Thyroid gland (tissue), 4 donors: ENCODE results near the gene OBSL1. TPM values are rescaled to one million over a fixed set of nuclear protein-coding genes. Genes with fewer than 3 reads are reported as not detected.

ENCODE experiments used
- DNase-seq, 2 donors: peaks; one replicate each; pipeline ENCODE4 v3.0.0-alpha.2; 2019
- H3K27ac ChIP-seq, 3 donors: fragments of 200-600 bp; sonication (generic); 1 replicate in 2 of 3; 2 replicates in 1 of 3; pipeline ENCODE4 v1.5.1; 2016 to 2019; ENCODE audit warnings: mild to moderate bottlenecking in 1 of 3, moderate library complexity in 1 of 3
- H3K27me3 ChIP-seq: fragments of 200-600 bp; sonication (generic); one replicate; pipeline ENCODE4 v1.5.1; 2019
- H3K36me3 ChIP-seq, 2 donors: fragments of 200-600 bp; sonication (generic); one replicate each; pipeline ENCODE4 v1.5.1; 2016 to 2019
- H3K4me1 ChIP-seq, 2 donors: fragments of 200-600 bp; sonication (generic); one replicate each; pipeline ENCODE4 v1.5.1; 2017 to 2019
- H3K4me3 ChIP-seq, 3 donors: fragments of 200-600 bp; sonication (generic); replicated peaks in 1 of 3; 1 replicate in 2 of 3; 2 replicates in 1 of 3; pipeline ENCODE4 v1.5.1; 2016; ENCODE audit warnings: mild to moderate bottlenecking in 1 of 3
- H3K9me3 ChIP-seq: fragments of 200-600 bp; sonication (generic); one replicate; pipeline ENCODE4 v1.5.1; 2017
- POLR2A ChIP-seq, 2 donors: fragments of 450-650 bp; IDR thresholded peaks; one replicate each; pipeline ENCODE4 v1.6.1; 2017; ENCODE audit warnings: antibody characterized with exemption in 2 of 2, mild to moderate bottlenecking in 2 of 2, moderate library complexity in 1 of 2
- WGBS, 2 donors: methylation state at CpG; one replicate each; pipeline ENCODE4 v1.1.5; 2017; 5-methylcytosine and 5-hydroxymethylcytosine counted together
- intact Hi-C: fragments of 100-400 bp; cut with DNase I; formaldehyde crosslinking; loops from one replicate; pipeline ENCODE4 v1.15.1; 2023
- total RNA-seq, 4 donors: library from RNA; depleted of rRNA; stranded (reverse); fragments of >200 nt; gene quantifications; one replicate each; pipeline ENCODE4 v1.2.3, GENCODE V29; 2016
- TF ChIP-seq, protein P1 (sequence below), 6 experiments: fragments of 200-600 bp in 3 of 6; fragments of 450-650 bp in 3 of 6; sonication (generic) in 3 of 6; IDR thresholded peaks; one replicate each; pipeline ENCODE4 v1.5.1; 2016 to 2019; ENCODE audit warnings: antibody characterized with exemption in 6 of 6, mild to moderate bottlenecking in 2 of 6, inconsistent platforms in 1 of 6, moderate library complexity in 1 of 6

Gene OBSL1
- total RNA-seq, 4 donors from 2014 or later = 142 to 200 (median 170) TPM

DNA sequence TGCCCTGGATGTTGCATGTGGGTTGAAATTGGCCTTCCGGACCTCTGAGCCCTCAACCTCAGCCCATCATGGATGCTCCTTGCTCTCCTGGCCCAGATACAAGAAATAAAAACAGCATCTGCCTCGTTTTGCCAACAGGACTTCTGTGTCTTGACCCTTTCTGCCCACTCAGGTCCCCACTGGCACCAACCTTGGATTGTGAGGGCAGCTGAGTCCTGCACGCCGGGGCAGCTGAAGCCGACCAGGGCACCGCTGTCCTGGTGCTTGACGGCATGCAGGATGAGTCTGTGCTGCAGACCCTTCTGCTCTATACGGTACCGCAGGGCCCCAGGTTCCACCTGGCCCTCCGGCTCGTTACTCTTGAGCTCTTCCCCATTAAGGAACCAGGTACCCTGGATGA is 4.7 kb downstream of the OBSL1 start:
- Histone ChIP-seq H3K9me3 (no peaks in the 10 kb centered on the region), H3K4me3 (no peak overlapping the region), H3K4me1 (peaks cover 5 to 9% of the 10 kb centered on the region in 2 donors), H3K27me3 (no peaks in the 10 kb centered on the region), H3K36me3 (peaks cover 2 to 8% of the 10 kb centered on the region in 2 donors), H3K27ac (no peak overlapping the region)
- no peak for DNase-seq
- intact Hi-C loops = no loop called here
- WGBS, 2 donors = 90% methylated on average over 11 of the region's 11 CpGs
- TF ChIP-seq POLR2A (IDR thresholded peaks at IDR 0.05) = no peak
- TF ChIP-seq, protein P1, sequence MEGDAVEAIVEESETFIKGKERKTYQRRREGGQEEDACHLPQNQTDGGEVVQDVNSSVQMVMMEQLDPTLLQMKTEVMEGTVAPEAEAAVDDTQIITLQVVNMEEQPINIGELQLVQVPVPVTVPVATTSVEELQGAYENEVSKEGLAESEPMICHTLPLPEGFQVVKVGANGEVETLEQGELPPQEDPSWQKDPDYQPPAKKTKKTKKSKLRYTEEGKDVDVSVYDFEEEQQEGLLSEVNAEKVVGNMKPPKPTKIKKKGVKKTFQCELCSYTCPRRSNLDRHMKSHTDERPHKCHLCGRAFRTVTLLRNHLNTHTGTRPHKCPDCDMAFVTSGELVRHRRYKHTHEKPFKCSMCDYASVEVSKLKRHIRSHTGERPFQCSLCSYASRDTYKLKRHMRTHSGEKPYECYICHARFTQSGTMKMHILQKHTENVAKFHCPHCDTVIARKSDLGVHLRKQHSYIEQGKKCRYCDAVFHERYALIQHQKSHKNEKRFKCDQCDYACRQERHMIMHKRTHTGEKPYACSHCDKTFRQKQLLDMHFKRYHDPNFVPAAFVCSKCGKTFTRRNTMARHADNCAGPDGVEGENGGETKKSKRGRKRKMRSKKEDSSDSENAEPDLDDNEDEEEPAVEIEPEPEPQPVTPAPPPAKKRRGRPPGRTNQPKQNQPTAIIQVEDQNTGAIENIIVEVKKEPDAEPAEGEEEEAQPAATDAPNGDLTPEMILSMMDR (IDR thresholded peaks at IDR 0.05) = no peak

DNA sequence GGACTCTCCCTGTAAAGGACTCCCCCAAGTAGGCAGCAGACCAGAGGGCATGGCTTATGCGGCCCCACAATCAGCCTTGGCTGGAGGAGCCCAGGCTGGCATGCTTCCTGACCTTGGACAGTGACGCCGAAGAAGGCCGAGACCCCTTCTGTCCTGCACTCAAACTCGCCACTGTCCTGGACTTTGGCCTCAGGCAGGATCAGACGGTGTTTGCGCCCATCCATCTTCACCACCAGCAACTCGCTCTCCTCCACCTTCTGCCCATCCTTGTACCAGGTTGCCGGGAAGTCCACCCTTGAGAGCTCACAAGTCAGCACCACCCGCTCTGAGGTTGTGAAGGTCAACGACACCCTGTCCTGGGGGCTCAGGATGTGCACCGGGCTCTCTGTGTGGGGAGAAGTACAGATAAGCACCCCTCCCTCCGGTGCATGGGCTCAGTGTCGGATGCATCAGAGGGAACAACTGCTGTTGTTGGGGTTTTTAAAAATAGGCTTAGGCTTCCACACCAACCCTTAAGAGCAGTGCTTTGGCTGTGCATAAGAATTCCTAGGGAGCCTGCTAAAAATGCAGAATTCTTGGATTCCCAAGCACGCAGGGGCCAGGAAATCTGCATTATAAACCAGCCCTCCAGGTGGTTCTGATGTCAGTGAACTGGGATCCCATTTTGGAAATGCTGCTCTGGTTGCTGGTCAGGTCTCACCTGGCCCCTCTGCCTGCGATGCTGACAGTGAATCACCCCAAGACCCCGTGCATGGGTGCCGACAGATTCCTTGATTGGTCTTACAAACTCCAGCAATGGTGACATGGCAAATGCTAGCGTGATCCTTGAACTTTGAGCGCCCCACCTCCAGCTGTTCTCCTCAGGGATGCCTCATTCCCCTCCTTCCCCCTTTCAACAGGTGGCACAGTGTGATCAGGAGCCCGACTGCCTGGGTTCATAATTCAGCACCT is 5.9 kb downstream of the OBSL1 start:
- H3K4me3 ChIP-seq = no peak overlapping the region
- peaks cover 2 to 8% of the 10 kb centered on the region in 2 donors for H3K36me3 ChIP-seq
- DNase-seq = no peak
- 85 to 91% methylated on average over 21 of the region's 21 CpGs for WGBS, 2 donors
- intact Hi-C loops = no loop called here
- H3K27me3 ChIP-seq = no peaks in the 10 kb centered on the region
- H3K4me1 ChIP-seq = peaks cover 5 to 9% of the 10 kb centered on the region in 2 donors
- no peak overlapping the region for H3K27ac ChIP-seq
- H3K9me3 ChIP-seq = no peaks in the 10 kb centered on the region
- TF ChIP-seq POLR2A (IDR thresholded peaks at IDR 0.05) = no peak
- TF ChIP-seq, protein P1 (IDR thresholded peaks at IDR 0.05) = no peak

DNA sequence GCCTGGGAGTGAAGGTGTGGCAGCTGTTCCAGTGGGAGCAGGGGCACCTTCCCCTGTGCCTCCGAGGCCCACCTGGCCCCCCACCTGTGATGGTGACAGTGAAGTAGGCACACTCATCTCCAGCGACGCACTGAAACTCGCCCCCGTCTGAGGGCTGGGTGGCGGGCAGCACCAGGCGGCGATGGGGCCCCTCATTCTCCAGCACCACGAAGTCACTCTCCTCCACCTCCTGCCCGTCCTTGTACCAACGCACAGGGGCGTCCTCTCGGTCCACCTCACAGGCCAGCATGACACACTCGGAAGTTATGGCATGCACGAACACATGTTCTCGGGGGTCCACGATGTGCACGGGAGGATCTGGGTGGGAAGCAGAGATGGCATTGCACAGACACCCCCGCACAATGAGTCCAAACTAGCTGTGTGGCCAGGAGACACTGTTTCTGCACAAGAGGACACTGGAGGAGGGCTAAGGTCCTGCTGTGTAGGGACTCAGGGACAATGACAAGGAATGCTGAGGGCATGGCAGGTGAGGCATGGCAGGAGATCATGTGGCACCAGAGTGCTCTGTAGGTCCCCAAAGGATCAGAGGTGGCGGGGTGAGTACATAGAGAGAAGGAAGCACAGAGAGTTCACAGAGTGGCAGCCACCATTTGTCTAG is 7.9 kb downstream of the OBSL1 start:
- H3K36me3 ChIP-seq = peaks cover 2 to 8% of the 10 kb centered on the region in 2 donors
- intact Hi-C loops = no loop called here
- H3K27ac ChIP-seq = no peak overlapping the region
- no peak for DNase-seq
- no peaks in the 10 kb centered on the region for H3K27me3 ChIP-seq
- no peaks in the 10 kb centered on the region for H3K9me3 ChIP-seq
- no peak overlapping the region for H3K4me3 ChIP-seq
- H3K4me1 ChIP-seq = peaks cover 0 to 6% of the 10 kb centered on the region in 2 donors
- WGBS, 2 donors = 88 to 89% methylated on average over 18 to 19 of the region's 20 CpGs
- TF ChIP-seq POLR2A (IDR thresholded peaks at IDR 0.05) = no peak
- TF ChIP-seq, protein P1 (IDR thresholded peaks at IDR 0.05) = no peak

DNA sequence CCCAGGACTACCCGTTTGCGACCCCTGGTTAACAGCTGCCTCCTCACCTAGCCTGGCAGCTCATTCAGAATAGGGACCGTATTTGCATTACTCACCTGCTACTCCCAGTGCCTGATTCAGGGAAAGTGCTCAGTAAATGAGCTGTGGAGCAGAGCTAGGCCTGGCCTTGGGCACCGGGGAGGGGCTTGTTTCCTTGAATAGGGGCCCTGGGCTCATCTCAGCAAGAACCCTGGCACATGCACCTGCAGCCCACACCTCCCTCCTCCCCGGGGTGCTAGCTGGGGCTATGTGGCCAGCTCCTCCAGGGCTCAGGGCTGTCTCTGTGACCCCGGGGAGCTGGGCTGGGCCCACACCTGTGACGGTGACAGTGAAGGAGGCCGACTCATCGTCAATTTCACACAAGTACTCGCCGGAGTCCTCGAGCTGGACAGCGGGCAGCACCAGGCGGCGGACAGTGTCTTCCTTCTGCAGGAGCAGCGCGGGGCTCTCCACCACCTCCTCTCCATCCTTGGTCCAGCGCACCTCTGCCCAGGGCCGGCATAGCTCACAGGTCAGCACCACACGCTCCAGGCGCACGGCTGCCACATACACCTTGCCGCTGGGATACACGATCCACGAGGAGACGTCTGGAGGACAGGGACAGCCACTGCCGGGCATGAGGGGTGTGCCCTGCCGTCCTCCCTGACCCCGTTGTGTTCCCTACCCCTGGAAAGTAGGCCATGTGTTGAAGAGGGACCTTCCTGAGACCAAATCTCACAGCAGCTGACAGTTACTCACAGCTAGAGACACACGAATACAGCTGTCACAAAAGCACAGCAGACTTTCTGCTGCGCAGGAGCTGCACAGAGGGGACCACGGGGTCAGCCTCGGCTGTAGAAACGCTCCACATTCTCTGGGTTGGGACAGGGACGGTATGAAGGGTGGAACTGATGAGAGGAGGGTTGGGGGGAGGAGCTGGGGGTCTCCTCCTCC is 9.0 kb downstream of the OBSL1 start:
- no peak for DNase-seq
- WGBS, 2 donors = 71 to 80% methylated on average over 29 to 32 of the region's 35 CpGs
- no peak overlapping the region for H3K4me3 ChIP-seq
- no peaks in the 10 kb centered on the region for H3K27me3 ChIP-seq
- TF ChIP-seq POLR2A (IDR thresholded peaks at IDR 0.05) = no peak
- TF ChIP-seq, protein P1 (IDR thresholded peaks at IDR 0.05) = no peak
- H3K27ac ChIP-seq = no peak overlapping the region
- peaks cover 2 to 8% of the 10 kb centered on the region in 2 donors for H3K36me3 ChIP-seq
- H3K4me1 ChIP-seq = peaks cover 0 to 6% of the 10 kb centered on the region in 2 donors
- intact Hi-C loops = no loop called here
- H3K9me3 ChIP-seq = no peaks in the 10 kb centered on the region
